GM12875 (cell line): Measurements from ENCODE around the gene METTL26.
"Not testable (repeated sequence)": the region's sequence is repeated elsewhere in the genome, so short reads cannot be mapped to it uniquely, and the experiment has no call there.

Experiments used
- H3K4me3 ChIP-seq: one replicate; pipeline ENCODE4 v1.5.1; 2011; ENCODE audit warnings: low read depth, low read length, control low read depth
- TF ChIP-seq, protein P1 (sequence below): IDR thresholded peaks from 2 replicates; pipeline ENCODE4 v1.5.1; 2011; ENCODE audit warnings: low read depth, mild to moderate bottlenecking, control low read depth, inconsistent platforms, low read length, moderate library complexity, borderline replicate concordance; ENCODE audit not compliant: insufficient read depth

METTL26 gene

DNA sequence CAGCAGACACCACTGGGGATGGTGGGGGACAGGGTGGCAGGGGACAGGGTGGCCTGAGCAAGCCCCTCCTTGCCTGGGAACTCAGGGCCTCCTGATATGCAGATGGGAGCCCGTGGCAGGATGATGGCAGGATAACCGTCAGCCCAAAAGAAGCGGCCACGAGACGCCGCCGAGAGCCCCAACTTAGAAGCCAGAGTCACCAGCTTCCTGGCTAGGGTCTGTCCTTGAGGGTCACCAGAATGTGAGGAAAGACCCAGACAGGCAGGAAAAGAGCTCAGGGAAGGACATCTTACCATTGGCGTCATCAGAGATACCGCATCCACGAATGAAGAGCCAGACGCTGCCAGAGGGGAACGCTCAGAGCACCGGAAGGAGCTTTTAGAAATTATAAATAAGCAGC is 26.8 kb downstream of the METTL26 start:
- H3K4me3 ChIP-seq = no peak overlapping the region
- TF ChIP-seq, protein P1, sequence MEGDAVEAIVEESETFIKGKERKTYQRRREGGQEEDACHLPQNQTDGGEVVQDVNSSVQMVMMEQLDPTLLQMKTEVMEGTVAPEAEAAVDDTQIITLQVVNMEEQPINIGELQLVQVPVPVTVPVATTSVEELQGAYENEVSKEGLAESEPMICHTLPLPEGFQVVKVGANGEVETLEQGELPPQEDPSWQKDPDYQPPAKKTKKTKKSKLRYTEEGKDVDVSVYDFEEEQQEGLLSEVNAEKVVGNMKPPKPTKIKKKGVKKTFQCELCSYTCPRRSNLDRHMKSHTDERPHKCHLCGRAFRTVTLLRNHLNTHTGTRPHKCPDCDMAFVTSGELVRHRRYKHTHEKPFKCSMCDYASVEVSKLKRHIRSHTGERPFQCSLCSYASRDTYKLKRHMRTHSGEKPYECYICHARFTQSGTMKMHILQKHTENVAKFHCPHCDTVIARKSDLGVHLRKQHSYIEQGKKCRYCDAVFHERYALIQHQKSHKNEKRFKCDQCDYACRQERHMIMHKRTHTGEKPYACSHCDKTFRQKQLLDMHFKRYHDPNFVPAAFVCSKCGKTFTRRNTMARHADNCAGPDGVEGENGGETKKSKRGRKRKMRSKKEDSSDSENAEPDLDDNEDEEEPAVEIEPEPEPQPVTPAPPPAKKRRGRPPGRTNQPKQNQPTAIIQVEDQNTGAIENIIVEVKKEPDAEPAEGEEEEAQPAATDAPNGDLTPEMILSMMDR = no peak

DNA sequence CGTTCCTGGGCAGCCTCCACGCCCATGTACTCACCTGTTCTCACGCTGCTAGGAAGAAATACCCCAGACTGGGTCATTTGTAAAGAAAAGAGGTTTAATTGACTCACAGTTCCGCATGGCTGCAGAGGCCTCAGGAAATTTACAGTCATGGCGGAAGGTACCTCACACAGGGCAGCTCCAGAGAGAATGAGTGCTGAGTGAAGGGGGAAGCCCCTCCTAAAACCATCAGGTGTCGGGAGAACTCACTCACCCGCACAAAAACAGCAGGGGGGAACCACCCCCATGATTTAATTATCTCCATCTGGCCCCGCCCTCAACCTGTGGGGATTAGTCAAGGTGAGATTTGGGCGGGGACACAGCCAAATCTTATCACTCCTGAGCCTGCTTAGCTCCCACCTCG is 28.1 kb downstream of the METTL26 start:
- no peak overlapping the region for H3K4me3 ChIP-seq
- TF ChIP-seq, protein P1 = no peak

DNA sequence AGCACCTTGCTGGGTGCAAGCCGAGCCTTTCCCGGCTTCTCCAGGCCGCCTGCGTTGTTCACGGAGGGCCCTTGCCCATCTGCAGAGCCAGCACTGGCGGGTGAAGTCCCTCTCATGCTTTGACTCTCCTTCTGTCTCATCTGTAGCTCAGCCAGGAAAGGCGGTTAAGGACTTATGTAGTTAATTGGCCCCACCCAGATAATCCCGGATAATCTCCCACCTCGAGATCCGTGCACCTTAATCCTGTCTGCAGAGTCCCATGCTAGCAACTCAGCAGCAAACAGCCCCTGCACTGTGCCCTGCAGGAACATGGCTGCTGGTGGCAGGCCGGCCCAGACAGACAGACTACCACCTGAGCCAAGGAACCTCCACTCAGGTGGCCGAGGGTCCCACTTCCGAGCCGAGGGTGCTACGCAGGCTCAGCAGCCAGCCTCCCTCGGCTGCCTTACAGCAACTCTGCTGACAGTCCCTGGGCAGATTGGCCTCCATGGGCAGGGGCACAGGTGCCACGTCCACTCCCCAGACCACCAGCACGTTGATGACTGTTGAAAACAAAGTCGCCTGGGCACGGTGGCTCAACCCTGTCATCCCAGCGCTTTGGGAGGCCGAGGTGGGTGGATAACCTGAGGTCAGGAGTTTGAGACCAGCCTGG is 29.3 kb downstream of the METTL26 start:
- no peak overlapping the region for H3K4me3 ChIP-seq
- TF ChIP-seq, protein P1 = no peak

DNA sequence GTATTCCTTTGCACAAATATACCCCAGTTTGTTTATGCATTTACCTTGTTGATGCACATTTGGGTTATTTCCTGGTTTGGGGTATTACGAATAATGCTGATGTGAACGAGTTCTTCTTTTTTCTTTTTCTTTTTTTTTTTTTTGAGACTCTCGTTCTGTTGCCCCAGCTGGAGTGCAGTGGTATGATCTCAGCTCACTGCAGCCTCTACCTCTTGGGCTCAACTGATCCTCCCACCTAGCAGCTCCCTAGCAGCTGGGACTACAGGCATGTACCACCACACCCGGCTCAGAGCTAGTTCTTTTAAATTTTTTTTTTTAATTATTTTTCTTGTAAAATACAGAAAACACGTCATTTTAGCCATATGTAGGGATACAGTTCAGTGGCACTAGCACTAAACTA is 32.2 kb downstream of the METTL26 start:
- TF ChIP-seq, protein P1 = no peak
- H3K4me3 ChIP-seq = no peak overlapping the region

DNA sequence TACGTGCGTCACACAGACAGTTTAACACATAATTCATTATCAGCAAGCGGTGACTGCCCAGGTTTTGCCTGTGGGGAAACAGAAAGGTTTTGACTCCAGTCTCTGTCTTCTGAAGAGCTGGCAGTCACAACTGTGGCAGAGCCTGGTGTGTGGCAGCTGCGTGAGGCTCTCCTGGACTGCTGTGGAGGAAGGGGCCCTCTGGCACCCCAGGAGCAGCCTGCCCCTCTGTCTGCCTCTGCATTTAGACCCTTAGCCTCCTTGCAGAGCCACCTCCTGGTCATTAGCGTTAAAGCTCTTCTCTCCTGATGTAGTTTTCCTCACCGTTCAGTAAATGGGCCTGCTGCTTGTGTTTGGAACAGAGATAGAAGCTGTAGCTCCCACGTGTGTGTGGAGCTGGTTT is 35.3 kb downstream of the METTL26 start:
- no peak overlapping the region for H3K4me3 ChIP-seq
- TF ChIP-seq, protein P1 = 0 out of 2 replicates have a peak, but pooled peaks have one; percentile 0

DNA sequence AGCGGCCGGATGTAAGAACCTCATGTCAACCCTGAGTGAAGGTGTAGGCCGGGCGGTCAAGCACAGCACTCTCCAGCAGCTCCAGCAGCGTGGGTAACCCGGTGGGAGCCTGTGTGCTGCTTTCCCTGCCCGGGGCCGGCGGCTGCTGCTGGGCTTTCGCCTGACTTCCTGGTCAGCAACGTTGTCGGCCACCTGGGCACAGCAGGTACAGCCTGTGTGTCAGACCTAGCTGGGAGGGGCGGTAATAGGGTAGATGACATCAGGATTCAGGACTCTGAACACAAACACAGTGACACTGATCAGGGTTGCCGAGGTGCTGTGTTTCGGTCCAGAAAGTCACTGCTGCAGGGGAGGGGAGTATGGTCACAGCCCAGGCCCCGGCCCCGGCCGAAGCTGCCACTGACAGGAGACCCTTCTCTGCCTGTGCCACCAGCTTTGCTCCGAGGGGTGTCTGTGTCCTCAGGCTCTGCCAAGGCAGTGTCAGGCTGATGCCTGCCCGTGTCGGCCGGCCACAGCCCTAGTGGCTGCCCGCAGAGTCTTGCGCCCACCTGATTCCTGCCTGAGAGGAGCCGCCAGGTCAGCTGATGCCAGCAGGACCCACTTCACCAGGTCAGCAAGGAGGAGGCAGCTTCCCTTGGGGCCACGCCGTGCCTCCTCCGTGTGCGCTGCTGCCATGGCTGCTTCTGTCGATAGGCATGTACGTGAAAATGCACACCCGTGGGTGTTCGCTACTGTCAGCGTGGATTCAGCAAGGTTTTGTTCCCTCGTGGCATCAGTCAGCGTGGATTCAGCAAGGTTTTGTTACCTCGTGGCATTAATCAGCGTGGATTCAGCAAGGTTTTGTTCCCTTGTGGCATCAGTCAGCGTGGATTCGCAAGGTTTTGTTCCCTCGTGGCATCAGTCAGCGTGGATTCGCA is 37.0 kb downstream of the METTL26 start:
- TF ChIP-seq, protein P1 = no peak
- no peak overlapping the region for H3K4me3 ChIP-seq

DNA sequence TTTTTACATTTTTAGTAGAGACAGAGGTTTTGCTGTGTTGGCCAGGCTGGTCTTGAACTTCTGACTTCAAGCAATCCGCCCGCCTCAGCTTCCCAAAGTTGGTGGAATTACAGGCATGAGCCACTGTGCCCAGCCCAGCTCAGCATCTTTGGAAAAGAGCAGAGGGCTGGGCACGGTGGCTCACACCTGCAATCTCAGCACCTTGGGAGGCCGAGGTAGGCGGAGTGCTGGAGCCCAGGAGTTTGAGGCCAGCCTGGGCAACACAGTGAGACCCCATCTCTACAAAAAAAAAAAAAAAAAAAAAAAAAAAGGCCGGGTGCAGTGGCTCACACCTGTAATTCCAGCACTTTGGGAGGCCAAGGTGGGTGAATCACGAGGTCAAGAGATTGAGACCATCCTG is 38.5 kb downstream of the METTL26 start:
- H3K4me3 ChIP-seq = not testable (repeated sequence)
